Fibroblast of skin of right biceps (primary cell): ENCODE results near the gene FDPS.
A peak's percentile ranks its signal among the peaks of the same experiment; 100 is the strongest.
"Not testable (repeated sequence)": the region's sequence is repeated elsewhere in the genome, so short reads cannot be mapped to it uniquely, and the experiment has no call there.

Experiments
- DNase-seq: peaks from one replicate; pipeline ENCODE4 v3.0.0-alpha.2; 2013

Gene FDPS

DNA sequence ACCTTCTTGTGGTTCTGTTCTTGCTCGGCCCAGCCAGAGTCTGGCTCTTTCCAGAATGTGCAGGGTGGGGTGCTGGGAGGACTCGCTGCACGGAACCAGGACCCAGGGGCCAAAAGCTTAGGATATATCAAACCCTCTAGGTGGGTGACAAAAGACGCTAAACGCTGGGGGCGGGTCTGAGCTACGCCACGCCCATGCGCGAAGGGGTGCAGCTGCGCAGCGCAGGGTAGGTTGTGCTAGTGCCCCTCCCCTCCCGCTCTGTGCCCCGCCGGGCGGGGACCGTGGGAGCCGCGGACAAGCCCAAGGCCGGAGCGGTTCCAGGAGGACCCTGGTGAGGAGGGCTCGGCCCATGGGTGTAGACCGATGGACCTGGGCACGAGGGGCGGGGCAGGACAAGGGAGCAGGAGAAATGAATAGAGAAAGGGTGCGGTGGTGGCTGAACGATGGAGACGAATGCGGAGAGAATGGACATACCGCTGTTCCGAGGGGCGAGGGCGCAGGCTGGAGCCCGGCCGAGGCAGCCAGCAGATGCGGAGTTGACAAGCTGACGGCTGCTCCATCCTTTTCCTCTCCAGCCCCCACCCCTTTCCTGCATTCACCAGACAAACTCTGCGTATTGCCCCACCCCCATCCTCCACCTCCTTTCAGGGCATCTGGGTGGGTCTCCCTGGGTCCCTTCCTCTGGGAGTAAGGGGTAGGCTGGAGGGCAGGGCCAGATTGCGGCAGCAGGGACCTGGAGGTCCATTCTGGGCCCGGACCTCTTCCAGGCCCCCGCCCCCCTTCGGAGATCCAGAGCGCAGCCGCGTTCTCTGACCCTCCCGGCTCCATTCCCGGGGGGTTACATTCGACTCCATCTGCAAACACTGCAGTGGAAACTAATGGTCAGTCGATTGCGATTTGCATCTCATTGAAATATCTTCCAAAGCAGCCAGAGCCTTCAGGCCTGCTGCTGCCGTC is 12.3 kb downstream of the FDPS start, which contains the start of gene RUSC1:
Gene RUSC1, plus strand, starts transcription at position 234 of the 957 bp plus-strand sequence. CDS start 880 bp downstream, outside the sequence.
- DNase-seq: peak; percentile 67

DNA sequence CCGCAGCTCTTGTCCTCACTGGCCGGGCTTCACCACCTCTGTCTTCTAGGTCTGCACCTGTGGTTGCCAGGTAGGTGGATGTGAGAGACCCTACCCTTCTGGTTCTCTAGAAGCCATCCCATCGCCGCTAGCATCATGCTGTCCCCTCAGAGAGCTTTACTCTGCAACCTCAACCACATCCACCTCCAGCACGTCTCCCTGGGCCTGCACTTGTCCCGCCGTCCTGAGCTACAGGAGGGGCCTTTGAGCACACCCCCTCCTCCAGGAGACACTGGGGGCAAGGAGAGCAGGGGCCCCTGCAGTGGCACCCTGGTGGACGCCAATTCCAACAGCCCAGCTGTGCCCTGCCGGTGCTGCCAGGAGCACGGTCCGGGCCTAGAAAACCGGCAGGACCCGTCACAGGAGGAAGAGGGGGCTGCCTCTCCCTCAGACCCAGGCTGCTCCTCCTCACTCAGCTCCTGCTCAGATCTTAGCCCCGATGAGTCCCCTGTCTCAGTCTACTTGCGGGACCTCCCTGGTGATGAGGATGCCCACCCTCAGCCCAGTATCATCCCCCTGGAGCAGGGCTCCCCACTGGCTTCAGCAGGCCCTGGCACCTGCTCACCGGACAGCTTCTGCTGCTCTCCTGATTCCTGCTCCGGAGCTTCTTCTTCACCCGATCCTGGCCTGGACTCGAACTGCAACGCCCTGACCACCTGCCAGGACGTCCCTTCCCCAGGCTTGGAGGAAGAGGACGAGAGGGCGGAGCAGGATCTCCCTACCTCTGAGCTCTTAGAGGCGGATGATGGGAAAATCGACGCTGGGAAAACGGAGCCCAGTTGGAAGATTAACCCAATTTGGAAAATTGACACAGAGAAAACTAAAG is 13.2 kb downstream of the FDPS start:
- no peak for DNase-seq

- DNase-seq: no peak
Observed at GRCh38 chr1:155322571-155322952, 13.9 kb downstream of the FDPS start.

- DNase-seq: peak; percentile 95
Observed at GRCh38 chr1:155322953-155323728, 14.5 kb downstream of the FDPS start.

- DNase-seq: peak; percentile 91
Observed at GRCh38 chr1:155323729-155324036, 15.0 kb downstream of the FDPS start.

DNA sequence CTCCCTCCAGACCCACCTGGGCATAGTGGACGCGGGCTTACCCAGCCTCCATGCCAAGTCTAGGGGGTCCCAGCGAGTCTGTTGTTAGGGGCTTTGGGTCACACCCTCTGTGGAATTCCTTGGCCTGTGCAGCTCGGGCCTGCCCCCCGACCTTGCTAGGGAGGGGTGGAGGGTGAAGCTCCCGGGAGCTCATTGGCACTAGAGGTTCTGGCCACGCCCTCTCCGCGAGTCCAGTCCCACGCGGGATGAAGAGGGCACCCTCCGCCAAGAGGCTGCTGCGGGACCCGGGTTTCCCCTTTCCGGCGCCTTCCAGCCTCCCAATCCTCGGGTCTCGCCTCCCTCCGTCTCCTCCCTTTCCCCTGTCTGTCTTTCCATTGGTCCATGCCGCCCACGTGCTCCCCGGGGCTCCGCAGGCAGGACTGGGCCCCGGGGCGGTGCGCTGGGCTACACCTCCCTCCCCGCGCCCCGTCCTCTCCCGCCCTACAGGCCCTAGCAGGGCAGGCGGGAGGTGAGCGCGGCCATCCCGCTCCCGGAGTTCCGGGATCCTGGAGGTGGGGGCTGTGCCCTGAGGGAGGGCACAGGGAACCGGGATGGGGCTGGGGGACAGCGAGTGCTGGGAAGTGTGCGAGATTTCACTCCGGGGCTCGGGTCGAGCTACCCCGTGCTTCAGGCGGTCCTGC is 15.5 kb downstream of the FDPS start:
- peak; percentile 96 for DNase-seq

DNA sequence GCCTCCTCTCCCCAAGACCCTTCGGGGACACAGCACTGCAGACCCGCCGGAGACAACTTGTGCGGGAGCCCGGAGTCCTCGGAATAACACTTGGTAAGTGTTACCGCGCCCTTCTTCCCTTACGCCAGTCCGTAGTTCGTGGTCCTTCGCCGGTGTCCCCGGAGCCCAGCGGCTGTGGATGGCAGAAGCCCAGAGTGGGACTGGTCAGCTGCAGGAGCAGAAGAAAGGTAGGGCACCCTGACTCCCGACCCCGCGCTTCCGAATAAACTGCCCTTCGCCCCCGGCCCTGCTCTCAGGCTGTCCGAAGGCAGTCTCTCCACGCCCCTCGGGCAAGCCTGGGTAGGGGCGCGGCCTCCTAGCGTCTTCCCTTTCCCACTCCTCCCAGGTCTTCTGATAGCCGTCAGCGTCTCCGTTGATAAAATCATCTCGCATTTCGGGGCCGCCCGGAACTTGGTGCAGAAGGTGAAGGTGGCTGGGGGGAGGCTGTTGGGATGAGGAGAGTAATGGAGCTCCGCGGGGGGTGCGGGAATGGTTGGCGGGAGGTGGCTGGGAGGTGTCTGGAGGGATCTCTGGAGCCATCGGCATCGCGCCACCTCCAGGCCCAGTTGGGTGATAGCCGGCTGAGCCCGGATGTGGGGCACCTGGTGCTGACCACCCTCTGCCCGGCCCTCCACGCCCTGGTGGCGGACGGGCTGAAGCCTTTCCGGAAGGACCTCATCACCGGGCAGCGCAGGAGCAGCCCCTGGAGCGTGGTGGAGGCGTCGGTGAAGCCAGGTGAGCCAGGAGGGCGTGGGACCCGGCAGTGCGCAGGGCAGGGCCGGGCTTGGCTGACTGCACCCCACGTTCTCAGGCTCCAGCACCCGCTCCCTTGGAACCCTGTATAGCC is 16.3 kb downstream of the FDPS start:
- peak; percentile 51 for DNase-seq

DNA sequence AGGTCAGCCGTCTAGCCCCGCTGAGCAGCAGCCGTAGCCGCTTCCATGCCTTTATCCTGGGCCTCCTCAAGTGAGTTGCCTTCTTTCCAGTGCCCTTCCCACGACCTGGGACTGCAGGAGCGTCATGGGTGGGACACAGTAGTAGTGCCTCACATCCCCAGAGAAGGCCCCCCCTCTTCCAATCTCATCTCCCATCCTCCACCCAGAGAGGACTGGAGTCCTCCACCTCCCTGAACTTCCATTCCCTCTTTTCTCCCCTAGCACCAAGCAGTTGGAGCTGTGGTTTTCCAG is 16.9 kb downstream of the FDPS start:
- DNase-seq: no peak

- DNase-seq: no peak
Observed at GRCh38 chr1:155326020-155326526, 17.4 kb downstream of the FDPS start.

GRCh38 chr1:155326631-155327037 is 18.0 kb downstream of the FDPS start:
- no peak for DNase-seq

DNA sequence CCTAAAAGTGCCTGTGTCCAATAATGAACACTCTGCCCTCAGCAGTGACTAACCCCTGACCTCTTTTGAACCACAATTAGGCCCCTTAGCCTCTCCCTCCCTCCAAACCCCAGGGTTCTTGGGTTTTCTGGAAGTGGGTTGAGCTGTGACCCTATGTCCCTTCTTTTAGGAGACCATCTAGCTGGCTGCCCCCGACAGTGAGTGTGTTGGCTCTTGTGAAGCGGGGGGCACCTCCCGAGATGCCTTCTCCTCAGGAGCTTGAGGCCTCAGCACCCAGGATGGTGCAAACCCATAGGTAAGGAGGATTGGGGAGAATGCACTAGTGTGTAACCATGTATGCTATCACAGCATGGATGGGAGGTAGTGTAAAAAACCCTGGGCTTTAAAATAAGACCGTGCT is 19.3 kb downstream of the FDPS start:
- DNase-seq: no peak

DNA sequence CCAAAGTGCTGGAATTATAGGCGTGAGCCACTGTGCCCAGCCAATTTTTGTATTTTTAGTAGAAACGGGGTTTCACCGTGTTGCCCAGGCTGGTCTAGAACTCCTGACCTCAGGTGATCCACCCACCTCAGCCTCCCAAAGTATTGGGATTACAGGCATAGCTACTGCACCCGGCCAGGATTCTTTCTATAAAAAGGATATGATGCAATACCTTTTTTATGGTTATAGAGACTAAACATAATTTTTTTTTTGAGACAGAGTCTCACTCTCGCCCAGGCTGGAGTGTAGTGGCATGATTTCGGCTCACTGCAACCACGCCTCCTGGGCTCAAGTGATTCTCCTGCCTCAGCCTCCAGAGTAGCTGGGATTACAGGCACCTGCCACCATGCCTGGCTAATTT is 20.2 kb downstream of the FDPS start:
- DNase-seq: not testable (repeated sequence)

- DNase-seq: no peak
Observed at GRCh38 chr1:155329980-155330598, 21.4 kb downstream of the FDPS start.

DNA sequence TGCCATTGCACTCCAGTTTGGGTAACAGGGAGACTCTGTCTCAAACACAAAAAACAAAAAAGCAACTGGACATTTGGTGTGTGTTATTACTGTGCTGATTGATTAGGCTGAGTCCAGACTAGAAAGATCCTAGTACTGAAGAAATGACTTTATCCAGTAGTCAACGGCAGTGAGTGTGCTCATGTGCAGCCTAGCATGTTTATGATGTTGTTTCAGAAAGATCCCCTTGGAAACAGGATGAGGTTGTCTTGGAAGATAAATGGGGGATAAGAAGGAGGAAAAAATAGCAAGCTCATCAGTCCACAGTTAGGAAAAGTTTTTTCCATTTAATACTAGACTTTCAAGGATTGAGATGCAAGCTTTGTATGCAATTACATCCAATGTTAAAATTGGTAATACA is 26.3 kb downstream of the FDPS start:
- no peak for DNase-seq

DNA sequence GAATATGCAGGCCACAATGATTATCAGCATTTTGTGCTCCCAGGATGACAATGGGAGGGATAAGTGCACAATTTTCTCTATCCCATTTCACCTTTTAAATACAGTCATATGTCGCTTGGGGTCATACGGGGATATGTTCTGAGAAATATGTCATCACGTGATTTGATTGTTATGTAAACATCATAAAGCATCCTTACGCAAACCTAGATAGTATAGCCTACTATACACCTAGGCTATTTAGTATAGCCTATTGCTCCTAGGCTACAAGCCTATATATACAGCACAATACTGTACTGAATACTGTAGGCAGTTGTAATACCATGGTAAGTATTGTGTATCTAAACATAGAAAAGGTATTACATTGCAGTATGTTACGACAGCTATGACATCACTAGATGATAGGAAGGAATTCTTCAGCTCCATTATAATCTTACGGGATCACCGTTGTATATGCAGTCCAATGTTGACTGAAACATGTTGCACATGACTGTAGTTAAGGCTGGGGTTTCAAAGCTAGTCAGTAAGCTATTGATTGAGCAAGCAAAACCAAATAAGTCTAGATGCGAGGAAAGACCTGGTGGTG is 30.9 kb downstream of the FDPS start:
- DNase-seq: no peak

DNA sequence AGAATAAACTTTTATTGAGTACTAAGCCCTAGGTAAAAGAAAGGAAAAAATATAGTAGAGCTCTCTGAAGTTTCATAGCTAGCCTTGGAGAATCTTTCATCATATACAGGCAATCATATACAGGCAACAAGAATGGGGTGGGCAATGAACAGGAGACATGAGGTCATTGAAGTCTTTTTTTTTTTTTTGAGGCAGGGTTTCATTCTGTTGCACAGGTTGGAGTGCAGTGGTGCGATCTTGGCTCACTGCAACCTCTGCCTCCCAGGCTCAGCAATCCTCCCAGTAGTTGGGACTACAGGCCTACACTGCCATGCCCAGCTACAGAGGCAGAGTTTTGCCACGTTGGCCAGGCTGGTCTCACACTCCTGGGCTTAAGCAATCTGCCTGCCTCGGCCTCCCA is 34.2 kb downstream of the FDPS start:
- no peak for DNase-seq

- no peak for DNase-seq
Observed at GRCh38 chr1:155352631-155353030, 44.0 kb downstream of the FDPS start.

- no peak for DNase-seq
Observed at GRCh38 chr1:155360051-155360450, 51.4 kb downstream of the FDPS start.
